A549 (cell line): ENCODE measurements around the gene SLC29A3. TPM values are rescaled to one million over a fixed set of nuclear protein-coding genes. Genes with fewer than 3 reads are reported as not detected.

Experiments used
- ATAC-seq, 2 experiments: fragments of 200-7000 bp in 1 of 2; fragments of >200 bp in 1 of 2; cut with Nextera tagmentation in 1 of 2; cut with Tn5 transposase in 1 of 2; 3 replicates each; pipeline versions ENCODE4 v1.8.0 to v1.9.1; 2018 to 2020; ENCODE audit warnings: mild to moderate bottlenecking in 1 of 2, moderate library complexity in 1 of 2
- CTCF ChIA-PET: fragments of 300-600 bp; sonication (Branson Sonifier 250); formaldehyde crosslinking; extraction: SDS; loops from one replicate; lab custom pipeline; 2021; ENCODE audit warnings: antibody characterized with exemption, inconsistent platforms; lab: Yijun Ruan, JAX
- POLR2A ChIA-PET: fragments of 350-600 bp; formaldehyde crosslinking; extraction: SDS; loops from one replicate; lab custom pipeline; 2021; ENCODE audit warnings: antibody characterized with exemption, inconsistent platforms; lab: Yijun Ruan, JAX
- DNase-seq, 2 experiments: peaks; one replicate each; pipeline versions ENCODE4 v3.0.0 to v3.0.0-alpha.2; 2011 to 2016; ENCODE audit warnings: low read depth in 1 of 2, low spot score in 1 of 2
- FAIRE-seq: peaks from 2 replicates; lab custom pipeline; 2011; peaks lifted over from hg19 to GRCh38; lab: Jason Lieb, UNC
- H3K27ac ChIP-seq, 2 experiments: fragments of >200 bp; sonication (Bioruptor Twin); formaldehyde crosslinking; 3 replicates each; pipeline ENCODE4 v1.5.1; 2016 to 2017
- H3K4me1 ChIP-seq: fragments of >200 bp; sonication (Bioruptor Twin); formaldehyde crosslinking; 3 replicates; pipeline ENCODE4 v1.6.1; 2016
- H3K4me2 ChIP-seq: fragments of >200 bp; sonication (Bioruptor Twin); formaldehyde crosslinking; 3 replicates; pipeline ENCODE4 v1.6.1; 2016
- H3K4me3 ChIP-seq: fragments of >200 bp; sonication (Bioruptor Twin); formaldehyde crosslinking; 3 replicates; pipeline ENCODE4 v1.5.1; 2016
- H3K9me3 ChIP-seq: fragments of >200 bp; sonication (Bioruptor Twin); formaldehyde crosslinking; 3 replicates; pipeline ENCODE4 v1.6.1; 2016
- CEBPB ChIP-seq, 2 experiments: fragments of >200 bp in 1 of 2; sonication (Bioruptor Twin) in 1 of 2; formaldehyde crosslinking in 1 of 2; IDR thresholded peaks; 2 replicates each; pipeline ENCODE4 v1.6.1; 2012 to 2016
- CHD4 ChIP-seq: fragments of 200-600 bp; sonication (generic); IDR thresholded peaks from 2 replicates; pipeline ENCODE4 v1.6.1; 2016; ENCODE audit warnings: antibody characterized with exemption, mild to moderate bottlenecking, borderline replicate concordance
- HOXA7 ChIP-seq: fragments of 250-450 bp; sonication (Bioruptor Pico); IDR thresholded peaks from 2 replicates; pipeline ENCODE4 v1.5.0; 2020; ENCODE audit warnings: mild to moderate bottlenecking, moderate library complexity
- KDM1A ChIP-seq: fragments of 200-600 bp; sonication (generic); IDR thresholded peaks from 2 replicates; pipeline ENCODE4 v1.6.1; 2016; ENCODE audit warnings: low read depth, mild to moderate bottlenecking
- MAX ChIP-seq: IDR thresholded peaks from 2 replicates; pipeline ENCODE4 v1.6.1; 2012
- NPAS2 ChIP-seq: fragments of 250-450 bp; sonication (Bioruptor Pico); IDR thresholded peaks from 2 replicates; pipeline ENCODE4 v1.8.0; 2022; ENCODE audit warnings: mild to moderate bottlenecking, moderate library complexity, borderline replicate concordance
- NR3C1 ChIP-seq: fragments of >200 bp; sonication (Bioruptor Twin); formaldehyde crosslinking; IDR thresholded peaks from 3 replicates; pipeline ENCODE4 v1.6.1; 2017
- PHF8 ChIP-seq: fragments of 200-600 bp; sonication (generic); IDR thresholded peaks from 2 replicates; pipeline ENCODE4 v1.6.1; 2016; ENCODE audit warnings: low read depth, mild to moderate bottlenecking, antibody characterized with exemption, moderate library complexity, borderline replicate concordance
- RARB ChIP-seq: fragments of 250-450 bp; sonication (Bioruptor Pico); IDR thresholded peaks from 2 replicates; pipeline ENCODE4 v1.8.0; 2021; ENCODE audit warnings: mild to moderate bottlenecking, moderate library complexity
- REST ChIP-seq: fragments of 200-600 bp; sonication (generic); IDR thresholded peaks from 2 replicates; pipeline ENCODE4 v1.6.1; 2016; ENCODE audit warnings: antibody characterized with exemption, mild to moderate bottlenecking, moderate library complexity
- RNF2 ChIP-seq: fragments of 200-600 bp; sonication (generic); IDR thresholded peaks from 2 replicates; pipeline ENCODE4 v1.6.1; 2016; ENCODE audit warnings: low read depth, mild to moderate bottlenecking, antibody characterized with exemption, moderate library complexity, borderline replicate concordance
- TP53 ChIP-seq: fragments of 250-450 bp; sonication (Bioruptor Pico); IDR thresholded peaks from 2 replicates; pipeline ENCODE4 v1.5.0; 2021; ENCODE audit warnings: mild to moderate bottlenecking, moderate library complexity
- ZC3H11A ChIP-seq: fragments of 450-650 bp; IDR thresholded peaks from 2 replicates; pipeline ENCODE4 v1.6.1; 2014; ENCODE audit warnings: antibody characterized with exemption, mild to moderate bottlenecking
- ZNF302 ChIP-seq: fragments of 250-450 bp; sonication (Bioruptor Pico); IDR thresholded peaks from 2 replicates; pipeline ENCODE4 v1.9.0; 2021; ENCODE audit warnings: inconsistent platforms, mild to moderate bottlenecking, moderate library complexity
- ZSCAN20 ChIP-seq: fragments of 250-450 bp; sonication (Bioruptor Pico); IDR thresholded peaks from 2 replicates; pipeline ENCODE4 v1.8.0; 2022; ENCODE audit warnings: mild to moderate bottlenecking, moderate library complexity
- WGBS: methylation state at CpG from one replicate; pipeline ENCODE4 v1.1.6; 2017; ENCODE audit errors: missing lambda C conversion rate; 5-methylcytosine and 5-hydroxymethylcytosine counted together
- polyA plus RNA-seq, 4 experiments: library from polyadenylated mRNA; depleted of rRNA in 3 of 4; stranded (reverse); fragments of >200 nt; fragmentation: RNase III in 1 of 4; extraction: RNeasy Plus Mini Kit Qiagen cat#74134 plus additional on column Dnase treatment in 1 of 4; gene quantifications; 2 replicates in 3 of 4; 3 replicates in 1 of 4; pipeline ENCODE4 v1.2.3, GENCODE V29; 2011 to 2017

SLC29A3 gene
- polyA plus RNA-seq, 2 of the 4 experiments (the other 2 are of a cell fraction): 7.2 to 11.4 TPM

GRCh38 chr10:71404503-71405295 is 85.6 kb downstream of the SLC29A3 start:
- CTCF ChIA-PET: interaction anchor here (2.5 kb wide), 1 partner anchor 9 kb away, joined by 10 read pairs; the partner anchor contains the start of gene CDH23
- FAIRE-seq (no peak), ATAC-seq (no peak; a peak in 1 of 6 replicates)
- H3K4me3 ChIP-seq: no peak overlapping the region
- H3K9me3 ChIP-seq: no peaks in the 10 kb centered on the region
- POLR2A ChIA-PET: no interaction called here
- TF ChIP-seq PHF8: no peak
- TF ChIP-seq RARB (CRISPR knock-in tag): no peak
- TF ChIP-seq, all 56 proteins: peak for 0
- Histone ChIP-seq H3K4me1 (no peaks in the 10 kb centered on the region), H3K4me2 (no peak overlapping the region), H3K27ac (no peak overlapping the region)
- DNase-seq: no peak
- 74% methylated on average over 12 of the region's 13 CpGs for WGBS

DNA sequence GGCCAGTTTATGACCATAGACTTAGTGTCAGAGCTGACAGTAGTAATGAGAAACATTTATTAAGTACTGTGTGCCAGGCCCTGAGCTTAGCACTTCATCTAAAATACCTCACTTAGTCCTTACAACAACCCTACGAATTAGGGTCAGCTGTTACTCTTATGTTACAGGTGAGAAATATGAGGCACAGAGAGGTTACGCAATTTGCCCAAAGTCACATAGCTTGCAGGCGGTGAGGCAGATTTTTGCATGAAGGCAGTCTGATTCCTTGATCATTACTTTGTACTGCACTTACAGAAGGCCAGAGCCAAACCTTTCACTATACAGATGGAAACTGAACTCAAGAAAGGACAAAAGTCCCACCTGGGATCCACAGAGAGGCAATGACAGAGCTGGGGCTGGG is 87.8 kb downstream of the SLC29A3 start:
- CTCF ChIA-PET: interaction anchor here (0.8 to 2.0 kb wide), 5 partner anchors 11 to 291 kb away, joined by 3 to 7 read pairs (median 4); partner anchors contain the start of gene CDH23

DNA sequence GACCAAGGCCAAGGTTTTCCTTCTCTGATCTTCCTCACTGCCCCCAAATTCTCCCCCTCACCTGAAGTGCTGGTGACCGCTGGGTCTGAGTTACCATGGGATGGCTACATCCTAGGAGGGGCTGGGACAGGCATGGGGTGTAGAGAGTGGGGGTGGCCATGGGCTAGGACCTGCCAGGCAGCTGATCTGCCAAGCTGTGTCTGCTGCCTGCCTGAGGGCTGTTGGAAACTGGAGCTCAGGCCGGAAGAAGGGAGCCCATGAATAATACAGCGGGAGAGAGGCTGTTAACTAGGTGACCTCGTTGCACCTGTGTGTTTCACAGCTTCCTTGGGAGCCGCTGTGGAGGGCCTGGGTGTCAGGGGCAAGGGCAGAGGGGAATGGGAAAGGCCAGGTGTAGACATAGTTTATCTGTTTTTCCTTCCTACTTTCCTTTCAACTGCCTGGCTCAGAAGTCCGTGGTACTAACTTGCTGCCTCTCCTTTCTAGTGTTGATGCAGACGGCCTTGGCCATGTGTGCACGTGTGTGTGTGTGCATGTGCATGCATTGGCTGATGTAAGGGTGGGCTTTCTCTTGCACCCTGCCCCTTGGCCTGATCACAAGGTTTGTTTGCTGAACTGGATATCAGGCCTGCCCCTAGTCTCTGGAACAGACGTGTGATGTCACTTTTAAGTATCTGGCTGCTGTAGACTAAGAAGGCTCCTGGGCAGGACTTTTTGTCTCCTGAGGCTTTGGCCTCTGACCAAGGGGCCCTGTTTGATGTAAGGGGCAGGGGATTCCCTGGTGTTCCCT is 89.6 kb downstream of the SLC29A3 start:
- H3K4me2 ChIP-seq: no peak overlapping the region
- H3K4me3 ChIP-seq: no peak overlapping the region
- H3K9me3 ChIP-seq: peaks cover 14% of the 10 kb centered on the region; the same call in 2 of the 3 replicates
- no peak overlapping the region for H3K27ac ChIP-seq
- H3K4me1 ChIP-seq: no peaks in the 10 kb centered on the region
- no peak for TF ChIP-seq ZSCAN20 (CRISPR knock-in tag)
- TF ChIP-seq TP53 (CRISPR knock-in tag): no peak
- ChIA-PET CTCF (interaction anchor here (0.7 to 1.5 kb wide), 4 partner anchors 13 to 201 kb away, joined by 3 read pairs; no protein-coding TSS in a partner anchor), POLR2A (no interaction called here)
- ATAC-seq (no peak), FAIRE-seq (no peak), DNase-seq (no peak)
- 60% methylated on average over 8 of the region's 9 CpGs for WGBS

More for the DNA sequence above, 87.8 kb downstream of the SLC29A3 start:
- Histone ChIP-seq H3K9me3 (peaks cover 12% of the 10 kb centered on the region; the same call in 2 of the 3 replicates), H3K4me1 (no peaks in the 10 kb centered on the region), H3K4me2 (no peak overlapping the region), H3K4me3 (no peak overlapping the region), H3K27ac (no peak overlapping the region)
- TF ChIP-seq CHD4 (no peak), ZC3H11A (no peak), CEBPB (IDR thresholded peaks at IDR 0.05) (peak; percentile 43 to 59; a peak in 3 of 4 replicates)
- 73% methylated on average over 3 of the region's 3 CpGs for WGBS
- ATAC-seq (no peak), DNase-seq (no peak), FAIRE-seq (no peak)
- POLR2A ChIA-PET: no interaction called here

DNA sequence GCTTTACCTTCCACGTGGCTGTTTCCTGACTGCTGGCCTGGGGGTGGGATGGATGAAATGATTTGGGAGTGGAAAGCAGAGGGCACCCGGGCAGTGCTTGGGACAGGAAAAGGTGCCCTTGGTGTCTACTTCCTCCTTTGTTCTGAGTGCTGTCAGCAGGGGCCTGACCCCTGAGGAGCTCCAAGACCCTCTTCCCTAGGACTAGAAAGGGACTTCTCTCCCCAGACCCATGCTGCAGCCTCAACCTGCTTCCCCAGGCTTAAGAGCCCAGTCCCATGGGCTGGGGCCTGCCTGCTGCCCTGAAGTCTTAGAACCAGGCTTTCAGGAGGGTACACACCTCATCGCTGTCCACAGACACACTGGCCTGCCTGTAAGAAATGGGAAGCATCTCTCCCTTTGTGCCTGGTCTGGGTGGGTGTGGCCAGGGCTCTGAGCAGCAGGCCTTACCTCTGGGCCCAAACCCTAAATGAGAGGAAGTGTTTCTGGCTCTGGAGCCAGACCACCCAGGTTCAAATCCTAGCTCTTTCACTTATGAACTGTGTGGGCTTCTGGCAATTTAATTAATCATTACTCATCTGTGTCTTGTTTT is 90.6 kb downstream of the SLC29A3 start:
- POLR2A ChIA-PET: no interaction called here
- CTCF ChIA-PET: interaction anchor here (0.7 to 1.5 kb wide), 4 partner anchors 14 to 200 kb away, joined by 3 read pairs; no protein-coding TSS in a partner anchor

More for the DNA sequence above, 90.6 kb downstream of the SLC29A3 start:
- H3K9me3 ChIP-seq: peaks cover 14% of the 10 kb centered on the region; the same call in 2 of the 3 replicates
- 56% methylated on average over 3 of the region's 3 CpGs for WGBS
- ATAC-seq (no peak), FAIRE-seq (no peak), DNase-seq (no peak)
- TF ChIP-seq NPAS2 (CRISPR knock-in tag): no peak
- no peak for TF ChIP-seq NR3C1
- TF ChIP-seq KDM1A: no peak
- TF ChIP-seq HOXA7: no peak
- no peak for TF ChIP-seq ZNF302 (CRISPR knock-in tag)
- TF ChIP-seq MAX: no peak
- no peak for TF ChIP-seq RNF2
- no peak for TF ChIP-seq REST
- no peak for TF ChIP-seq CHD4
- H3K4me2 ChIP-seq: no peak overlapping the region
- no peak overlapping the region for H3K4me3 ChIP-seq
- no peaks in the 10 kb centered on the region for H3K4me1 ChIP-seq
- no peak overlapping the region for H3K27ac ChIP-seq
